ENCODE measurements around the gene OR2A42.
"Not testable (repeated sequence)": the region's sequence is repeated elsewhere in the genome, so short reads cannot be mapped to it uniquely, and the experiment has no call there.

Gene OR2A42

GRCh38 chr7:144239365-144239764, at the start of gene OR2A42:
Gene OR2A42 (minus strand): TSS chr7:144239605. CDS start chr7:144232843, 6,762 bp downstream.
- DNase-seq (ENCODE audit: low read depth in 1 of 2, low spot score in 1 of 2); in situ Hi-C loops (cut with HindIII; ENCODE audit: low pct_unique_long_range_greater_than_20kb, low sequenced_read_pairs): not testable (repeated sequence)

DNA sequence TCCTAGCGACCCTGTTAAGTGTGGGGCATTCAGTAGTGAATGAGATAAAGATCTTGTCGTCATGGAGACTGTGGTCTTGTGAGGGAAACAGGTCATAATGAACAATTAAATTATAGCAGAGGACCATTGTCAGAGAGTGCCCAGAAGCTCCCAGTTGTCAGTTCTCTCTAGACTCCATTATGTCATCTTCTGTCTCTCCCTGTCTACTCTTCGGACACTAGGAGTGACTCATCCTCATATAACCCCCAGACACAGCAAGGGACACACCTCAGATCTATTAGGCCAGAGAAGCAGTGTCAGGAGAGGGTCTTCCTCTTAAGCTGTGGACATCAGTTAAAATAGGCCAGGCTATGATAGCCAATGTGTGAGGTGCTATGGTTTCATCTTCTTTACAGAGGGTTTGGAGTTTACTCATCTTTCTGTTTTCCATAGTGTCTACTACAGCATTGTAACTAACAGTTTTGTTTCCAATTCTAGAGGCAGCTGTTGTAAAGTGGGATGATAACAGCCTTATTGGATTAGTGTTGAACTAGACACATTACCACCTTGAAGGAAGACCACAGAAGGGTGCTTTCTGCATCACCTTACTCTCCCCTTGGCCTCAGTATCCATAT, 47.9 kb upstream of the OR2A42 start:
- DNase-seq (ENCODE audit: low read depth in 1 of 2, low spot score in 1 of 2); in situ Hi-C loops (cut with HindIII; ENCODE audit: low pct_unique_long_range_greater_than_20kb, low sequenced_read_pairs): not testable (repeated sequence)

DNA sequence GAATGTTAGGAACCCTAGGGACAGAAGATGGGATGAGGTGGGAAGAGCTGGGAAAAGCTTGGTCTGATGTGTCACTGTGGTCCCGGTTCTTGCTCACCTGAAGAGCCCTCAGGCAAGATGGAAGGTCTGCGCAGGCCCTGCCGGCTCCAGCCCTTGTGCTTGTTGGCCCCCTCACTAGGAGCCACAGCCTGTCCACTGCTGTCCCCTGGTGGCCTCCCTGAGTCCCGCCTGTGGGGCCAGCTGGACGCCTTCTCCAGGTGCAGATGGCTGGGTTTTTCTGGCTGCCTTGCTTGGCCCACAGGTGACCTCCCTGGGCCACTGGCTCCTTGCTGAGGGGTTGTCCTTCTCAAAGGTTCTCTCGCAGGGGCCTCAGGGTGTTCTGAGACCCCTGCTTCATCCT, 44.3 kb upstream of the OR2A42 start:
- DNase-seq (ENCODE audit: low read depth in 1 of 2, low spot score in 1 of 2); in situ Hi-C loops (cut with HindIII; ENCODE audit: low pct_unique_long_range_greater_than_20kb, low sequenced_read_pairs): not testable (repeated sequence)

GRCh38 chr7:144282490-144282889, 43.1 kb upstream of the OR2A42 start:
- in situ Hi-C loops (cut with HindIII; ENCODE audit: low pct_unique_long_range_greater_than_20kb, low sequenced_read_pairs); DNase-seq (ENCODE audit: low read depth in 1 of 2, low spot score in 1 of 2): not testable (repeated sequence)

DNA sequence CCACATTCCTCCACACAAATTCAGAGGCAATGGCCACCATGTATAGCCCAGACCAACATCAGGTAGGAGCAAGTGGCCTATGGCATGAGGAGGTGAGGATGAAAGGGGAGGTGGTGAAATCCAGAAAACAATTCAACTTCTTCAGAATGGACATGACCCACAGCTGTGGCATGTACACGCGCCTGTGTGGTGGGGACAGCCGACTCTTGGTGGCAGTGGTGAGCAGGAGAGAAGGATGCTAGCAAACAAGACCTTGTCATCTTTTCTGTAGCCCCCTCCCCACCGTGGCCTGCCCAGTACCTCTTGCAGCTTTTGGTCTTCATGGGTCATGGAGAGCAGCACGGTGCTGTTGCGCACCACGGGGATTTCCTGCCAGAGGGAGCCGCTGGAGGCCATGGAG, 42.6 kb upstream of the OR2A42 start:
- DNase-seq (ENCODE audit: low read depth in 1 of 2, low spot score in 1 of 2); in situ Hi-C loops (cut with HindIII; ENCODE audit: low pct_unique_long_range_greater_than_20kb, low sequenced_read_pairs): not testable (repeated sequence)

- in situ Hi-C loops (cut with HindIII; ENCODE audit: low pct_unique_long_range_greater_than_20kb, low sequenced_read_pairs); DNase-seq (ENCODE audit: low read depth in 1 of 2, low spot score in 1 of 2): not testable (repeated sequence)
These were observed 40.6 kb upstream of the OR2A42 start for GRCh38 chr7:144280010-144280409.

- in situ Hi-C loops (cut with HindIII; ENCODE audit: low pct_unique_long_range_greater_than_20kb, low sequenced_read_pairs), result not testable (repeated sequence)
These were observed 35.9 kb upstream of the OR2A42 start for GRCh38 chr7:144275281-144275680.

DNA sequence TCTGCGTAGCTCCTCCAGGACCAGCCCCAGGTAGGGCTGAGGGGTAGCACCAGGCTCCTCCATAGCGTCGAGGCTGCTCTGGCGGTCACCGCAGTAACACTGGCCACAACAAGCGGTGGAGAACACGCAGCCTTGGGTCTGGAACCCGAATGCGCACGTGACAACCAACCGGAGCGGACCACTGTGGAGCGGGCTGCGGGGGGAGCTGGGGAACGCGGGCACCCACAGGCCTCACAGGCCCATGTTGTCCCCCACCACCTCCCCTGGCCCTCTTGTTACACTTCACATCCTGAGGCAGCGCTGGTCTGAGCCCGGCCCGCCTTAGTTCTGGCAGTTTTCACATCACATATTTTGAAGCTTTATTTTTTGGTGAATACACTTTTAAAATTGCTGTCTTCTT, 29.8 kb upstream of the OR2A42 start, which contains the start of gene CTAGE8:
CTAGE8 (minus strand) TSS at position 101 of the 400 bp plus-strand sequence; CDS start at position 63, 38 bp downstream.
- DNase-seq (ENCODE audit: low read depth in 1 of 2, low spot score in 1 of 2); in situ Hi-C loops (cut with HindIII; ENCODE audit: low pct_unique_long_range_greater_than_20kb, low sequenced_read_pairs): not testable (repeated sequence)

More at GRCh38 chr7:144275281-144275680, 35.9 kb upstream of the OR2A42 start:
- not testable (repeated sequence) for DNase-seq (ENCODE audit: low read depth in 1 of 2, low spot score in 1 of 2)

GRCh38 chr7:144264692-144265091, 25.3 kb upstream of the OR2A42 start, which contains the start of gene OR2A7:
Gene OR2A7 (minus strand): TSS chr7:144264792. CDS start chr7:144259628, 5,164 bp downstream.
- DNase-seq (ENCODE audit: low read depth in 1 of 2, low spot score in 1 of 2); in situ Hi-C loops (cut with HindIII; ENCODE audit: low pct_unique_long_range_greater_than_20kb, low sequenced_read_pairs): not testable (repeated sequence)

DNA sequence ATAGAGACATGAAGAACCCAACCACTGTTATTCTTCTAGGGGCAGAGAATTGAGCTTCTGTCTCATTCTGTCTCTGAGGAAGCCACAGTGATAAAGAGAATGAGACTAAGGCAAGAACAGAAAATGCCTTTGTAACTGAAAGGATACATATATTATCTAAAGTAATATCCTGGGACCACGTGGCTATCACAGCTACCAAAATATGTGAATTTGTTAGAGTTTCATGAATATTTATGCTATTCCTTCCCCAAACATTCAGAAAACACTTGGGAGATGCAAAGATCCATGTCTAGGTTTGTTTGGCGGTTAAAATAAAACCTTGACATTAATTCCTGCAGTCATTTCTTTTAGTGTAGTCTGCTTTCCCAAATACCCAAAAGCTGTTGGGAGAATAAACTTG, 22.7 kb upstream of the OR2A42 start:
- DNase-seq (ENCODE audit: low read depth in 1 of 2, low spot score in 1 of 2); in situ Hi-C loops (cut with HindIII; ENCODE audit: low pct_unique_long_range_greater_than_20kb, low sequenced_read_pairs): not testable (repeated sequence)

GRCh38 chr7:144259067-144259466, 19.7 kb upstream of the OR2A42 start:
- DNase-seq (ENCODE audit: low read depth in 1 of 2, low spot score in 1 of 2); in situ Hi-C loops (cut with HindIII; ENCODE audit: low pct_unique_long_range_greater_than_20kb, low sequenced_read_pairs): not testable (repeated sequence)

- DNase-seq (ENCODE audit: low read depth in 1 of 2, low spot score in 1 of 2), result no peak
- in situ Hi-C loops (cut with HindIII; ENCODE audit: low pct_unique_long_range_greater_than_20kb, low sequenced_read_pairs), result no loop called here
- no peak for TF ChIP-seq JUND (IDR thresholded peaks at IDR 0.05; ENCODE audit: low read depth)
These were observed 16.7 kb upstream of the OR2A42 start for GRCh38 chr7:144256112-144256511.

DNA sequence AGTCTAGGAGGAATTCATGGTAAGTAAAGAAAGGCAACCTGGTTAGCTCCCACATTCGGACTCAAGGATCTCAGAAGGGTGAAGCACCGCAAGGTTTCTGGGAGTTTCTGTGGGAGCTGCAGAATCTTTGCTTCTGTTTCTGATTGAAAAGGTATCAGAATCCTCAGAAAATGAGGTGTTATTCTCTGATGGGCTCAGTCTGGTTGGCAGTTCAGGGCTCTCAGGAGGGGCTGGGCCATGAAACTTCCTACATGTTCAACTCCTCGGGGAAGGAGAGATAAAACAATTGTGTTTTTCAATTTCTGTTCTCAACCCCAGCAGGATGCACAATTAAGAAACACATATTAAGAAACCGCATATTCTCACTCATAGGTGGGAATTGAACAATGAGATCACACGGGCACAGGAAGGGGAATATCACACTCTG, 16.1 kb upstream of the OR2A42 start:
- no peak for TF ChIP-seq JUND (IDR thresholded peaks at IDR 0.05; ENCODE audit: low read depth)
- in situ Hi-C loops (cut with HindIII; ENCODE audit: low pct_unique_long_range_greater_than_20kb, low sequenced_read_pairs), result no loop called here
- DNase-seq (ENCODE audit: low read depth in 1 of 2, low spot score in 1 of 2), result no peak

DNA sequence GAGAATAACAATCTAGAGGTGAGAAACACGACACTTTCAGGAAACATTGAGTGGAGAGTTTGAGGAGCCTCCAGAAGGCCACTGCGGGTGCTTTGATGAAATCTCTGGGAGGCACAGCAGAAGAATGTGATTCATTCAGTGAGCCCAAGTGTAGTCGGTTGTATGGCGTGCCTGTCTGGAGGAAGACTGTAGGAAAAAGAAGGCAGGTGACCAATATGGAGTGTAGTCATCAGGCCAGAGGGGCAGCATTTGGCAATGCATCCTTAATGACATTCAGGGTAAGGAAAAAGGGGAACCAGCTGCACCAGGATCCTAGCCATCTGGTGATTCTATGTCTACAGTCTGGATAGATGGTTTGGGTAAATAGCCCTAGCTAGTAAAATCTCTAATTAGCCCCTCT, 12.9 kb upstream of the OR2A42 start:
- in situ Hi-C loops (cut with HindIII; ENCODE audit: low pct_unique_long_range_greater_than_20kb, low sequenced_read_pairs); DNase-seq (ENCODE audit: low read depth in 1 of 2, low spot score in 1 of 2): not testable (repeated sequence)

- in situ Hi-C loops (cut with HindIII; ENCODE audit: low pct_unique_long_range_greater_than_20kb, low sequenced_read_pairs); DNase-seq (ENCODE audit: low read depth in 1 of 2, low spot score in 1 of 2): not testable (repeated sequence)
These were observed 8.4 kb upstream of the OR2A42 start for GRCh38 chr7:144247674-144248330.

GRCh38 chr7:144246967-144247366, 7.6 kb upstream of the OR2A42 start:
- DNase-seq (ENCODE audit: low read depth in 1 of 2, low spot score in 1 of 2), result not testable (repeated sequence)

GRCh38 chr7:144245372-144245771, 6.0 kb upstream of the OR2A42 start:
- in situ Hi-C loops (cut with HindIII; ENCODE audit: low pct_unique_long_range_greater_than_20kb, low sequenced_read_pairs); DNase-seq (ENCODE audit: low read depth in 1 of 2, low spot score in 1 of 2): not testable (repeated sequence)

More at GRCh38 chr7:144246967-144247366, 7.6 kb upstream of the OR2A42 start:
- in situ Hi-C loops (cut with HindIII; ENCODE audit: low pct_unique_long_range_greater_than_20kb, low sequenced_read_pairs), result not testable (repeated sequence)

GRCh38 chr7:144238530-144239082, 799 bp downstream of the OR2A42 start:
- DNase-seq (ENCODE audit: low read depth in 1 of 2, low spot score in 1 of 2); in situ Hi-C loops (cut with HindIII; ENCODE audit: low pct_unique_long_range_greater_than_20kb, low sequenced_read_pairs): not testable (repeated sequence)
